ENCODE results near the gene CNNM2. TPM values are rescaled to one million over a fixed set of nuclear protein-coding genes. Genes with fewer than 3 reads are reported as not detected.
"Not testable (repeated sequence)": the region's sequence is repeated elsewhere in the genome, so short reads cannot be mapped to it uniquely, and the experiment has no call there.

Gene CNNM2
- total RNA-seq, 2 experiments from 2014 or later: 4.2 to 4.5 TPM

- Mint-ChIP-seq H3K36me3 (ENCODE audit: low read depth) (no peaks in the 10 kb centered on the region), H3K9me3 (ENCODE audit: low read depth) (no peaks in the 10 kb centered on the region), H3K27ac (no peak overlapping the region), H3K4me1 (no peaks in the 10 kb centered on the region), H3K27me3 (no peaks in the 10 kb centered on the region), H3K4me3 (no peak overlapping the region)
- DNase-seq (no peak), ATAC-seq (no peak)
- CTCF ChIA-PET: no interaction called here
- intact Hi-C loops (cut with DNase I, micrococcal nuclease): no loop called here
- POLR2A ChIA-PET: no interaction called here
Measured at GRCh38 chr10:102948786-102949185, 30.7 kb downstream of the CNNM2 start.

GRCh38 chr10:102949916-102950315, 31.8 kb downstream of the CNNM2 start:
- Mint-ChIP-seq H3K27ac (no peak overlapping the region), H3K36me3 (ENCODE audit: low read depth) (no peaks in the 10 kb centered on the region), H3K9me3 (ENCODE audit: low read depth) (no peaks in the 10 kb centered on the region), H3K27me3 (no peaks in the 10 kb centered on the region), H3K4me3 (no peak overlapping the region), H3K4me1 (no peaks in the 10 kb centered on the region)
- DNase-seq (no peak), ATAC-seq (no peak)
- POLR2A ChIA-PET: interaction anchor here (0.6 kb wide), 1 partner anchor 501 kb away, joined by 3 read pairs; no protein-coding TSS in a partner anchor
- CTCF ChIA-PET: interaction anchor here (1.0 kb wide), 1 partner anchor 24 kb away, joined by 3 read pairs; no protein-coding TSS in a partner anchor
- intact Hi-C loops (cut with DNase I, micrococcal nuclease): no loop called here

DNA sequence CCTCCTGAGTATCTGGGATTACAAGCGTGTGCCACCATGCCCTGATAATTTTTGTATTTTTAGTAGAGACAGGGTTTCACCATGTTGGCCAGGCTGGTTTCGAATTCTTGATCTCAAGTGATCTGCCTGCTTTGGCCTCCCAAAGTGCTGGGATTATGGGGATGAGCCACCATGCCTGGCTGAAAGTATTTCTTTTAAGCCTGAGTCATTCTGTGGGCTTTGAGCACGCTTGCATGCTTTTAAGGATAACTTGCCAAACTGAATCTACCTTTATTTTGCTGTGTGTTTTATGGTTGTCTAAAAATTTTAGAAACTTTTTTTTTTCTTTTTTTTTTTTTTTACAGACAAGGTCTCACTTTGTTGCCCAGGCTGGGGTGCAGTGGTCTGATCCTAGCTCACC, 33.2 kb downstream of the CNNM2 start:
- ChIA-PET POLR2A (no interaction called here), CTCF (interaction anchor here (0.7 kb wide), 1 partner anchor 11 kb away, joined by 5 read pairs; no protein-coding TSS in a partner anchor)
- no peaks in the 10 kb centered on the region for H3K4me1 Mint-ChIP-seq
- no peaks in the 10 kb centered on the region for H3K27me3 Mint-ChIP-seq
- DNase-seq (no peak), ATAC-seq (no peak)
- no peak overlapping the region for H3K27ac Mint-ChIP-seq
- intact Hi-C loops (cut with DNase I, micrococcal nuclease): no loop called here
- H3K4me3 Mint-ChIP-seq: no peak overlapping the region
- no peaks in the 10 kb centered on the region for H3K36me3 Mint-ChIP-seq (ENCODE audit: low read depth)
- no peaks in the 10 kb centered on the region for H3K9me3 Mint-ChIP-seq (ENCODE audit: low read depth)

- ATAC-seq: no peak
- H3K9me3 Mint-ChIP-seq (ENCODE audit: low read depth): no peaks in the 10 kb centered on the region
- POLR2A ChIA-PET: interaction anchor here (1.2 kb wide), 1 partner anchor 27 kb away, joined by 4 read pairs; no protein-coding TSS in a partner anchor
- CTCF ChIA-PET: interaction anchor here (0.7 to 1.8 kb wide), 2 partner anchors 15 to 402 kb away, joined by 3 to 5 read pairs; no protein-coding TSS in a partner anchor
- no peak overlapping the region for H3K4me3 Mint-ChIP-seq
- no peak overlapping the region for H3K27ac Mint-ChIP-seq
- H3K27me3 Mint-ChIP-seq: no peaks in the 10 kb centered on the region
- no peaks in the 10 kb centered on the region for H3K36me3 Mint-ChIP-seq (ENCODE audit: low read depth)
- intact Hi-C loops (cut with DNase I, micrococcal nuclease): no loop called here
- no peak for DNase-seq
- no peaks in the 10 kb centered on the region for H3K4me1 Mint-ChIP-seq
Measured at GRCh38 chr10:102959360-102959759, 41.3 kb downstream of the CNNM2 start.

DNA sequence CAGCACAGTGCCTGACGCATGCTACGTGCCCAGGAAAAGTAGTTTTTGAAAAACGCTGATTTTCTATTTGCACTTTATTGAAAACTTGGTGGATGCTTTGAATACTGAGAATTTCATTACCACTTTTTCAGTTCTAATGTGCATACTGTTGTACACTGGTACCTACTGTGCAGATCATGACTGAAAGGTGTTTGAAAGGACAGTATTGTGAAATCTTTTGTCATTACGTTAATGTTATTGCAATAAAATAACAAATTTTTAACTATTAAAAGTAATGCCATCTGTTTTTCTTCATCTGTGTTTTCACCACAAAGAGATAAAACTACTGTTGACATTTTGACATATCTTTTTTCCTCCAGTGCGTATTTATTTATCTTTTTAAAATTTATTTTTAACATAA, 42.1 kb downstream of the CNNM2 start:
- H3K4me1 Mint-ChIP-seq: no peaks in the 10 kb centered on the region
- no peak overlapping the region for H3K27ac Mint-ChIP-seq
- H3K9me3 Mint-ChIP-seq (ENCODE audit: low read depth): no peaks in the 10 kb centered on the region
- H3K4me3 Mint-ChIP-seq: no peak overlapping the region
- ATAC-seq: no peak
- no peaks in the 10 kb centered on the region for H3K27me3 Mint-ChIP-seq
- intact Hi-C loops (cut with DNase I, micrococcal nuclease): no loop called here
- no peak for DNase-seq
- POLR2A ChIA-PET: interaction anchor here (1.2 kb wide), 1 partner anchor 28 kb away, joined by 4 read pairs; no protein-coding TSS in a partner anchor
- no peaks in the 10 kb centered on the region for H3K36me3 Mint-ChIP-seq (ENCODE audit: low read depth)
- CTCF ChIA-PET: interaction anchor here (0.6 to 1.8 kb wide), 3 partner anchors 15 to 401 kb away, joined by 3 to 5 read pairs (median 5); no protein-coding TSS in a partner anchor

DNA sequence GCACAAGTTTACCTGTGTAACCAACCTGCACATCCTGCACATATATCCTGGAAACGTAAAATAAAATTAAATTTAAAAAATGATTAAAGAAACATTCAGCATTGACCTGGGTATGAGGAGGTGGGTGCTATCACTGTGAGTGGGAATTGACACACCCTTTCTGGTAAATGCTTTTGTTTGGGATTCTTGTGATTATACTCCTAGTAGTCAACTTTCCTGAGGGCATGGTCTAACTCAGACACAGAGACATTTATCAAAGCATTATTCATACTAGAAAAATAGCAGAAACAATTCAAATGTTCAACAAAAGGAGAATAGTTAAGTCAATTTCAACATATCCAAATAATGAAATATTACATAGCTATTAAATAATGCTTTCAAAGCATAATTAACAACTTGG, 44.2 kb downstream of the CNNM2 start:
- H3K27ac Mint-ChIP-seq: no peak overlapping the region
- no peak for ATAC-seq
- ChIA-PET POLR2A (no interaction called here), CTCF (interaction anchor here (0.6 kb wide), 1 partner anchor 11 kb away, joined by 5 read pairs; no protein-coding TSS in a partner anchor)
- no peaks in the 10 kb centered on the region for H3K27me3 Mint-ChIP-seq
- H3K9me3 Mint-ChIP-seq (ENCODE audit: low read depth): no peaks in the 10 kb centered on the region
- DNase-seq: no peak
- no peak overlapping the region for H3K4me3 Mint-ChIP-seq
- no peaks in the 10 kb centered on the region for H3K36me3 Mint-ChIP-seq (ENCODE audit: low read depth)
- H3K4me1 Mint-ChIP-seq: no peaks in the 10 kb centered on the region
- intact Hi-C loops (cut with DNase I, micrococcal nuclease): no loop called here

DNA sequence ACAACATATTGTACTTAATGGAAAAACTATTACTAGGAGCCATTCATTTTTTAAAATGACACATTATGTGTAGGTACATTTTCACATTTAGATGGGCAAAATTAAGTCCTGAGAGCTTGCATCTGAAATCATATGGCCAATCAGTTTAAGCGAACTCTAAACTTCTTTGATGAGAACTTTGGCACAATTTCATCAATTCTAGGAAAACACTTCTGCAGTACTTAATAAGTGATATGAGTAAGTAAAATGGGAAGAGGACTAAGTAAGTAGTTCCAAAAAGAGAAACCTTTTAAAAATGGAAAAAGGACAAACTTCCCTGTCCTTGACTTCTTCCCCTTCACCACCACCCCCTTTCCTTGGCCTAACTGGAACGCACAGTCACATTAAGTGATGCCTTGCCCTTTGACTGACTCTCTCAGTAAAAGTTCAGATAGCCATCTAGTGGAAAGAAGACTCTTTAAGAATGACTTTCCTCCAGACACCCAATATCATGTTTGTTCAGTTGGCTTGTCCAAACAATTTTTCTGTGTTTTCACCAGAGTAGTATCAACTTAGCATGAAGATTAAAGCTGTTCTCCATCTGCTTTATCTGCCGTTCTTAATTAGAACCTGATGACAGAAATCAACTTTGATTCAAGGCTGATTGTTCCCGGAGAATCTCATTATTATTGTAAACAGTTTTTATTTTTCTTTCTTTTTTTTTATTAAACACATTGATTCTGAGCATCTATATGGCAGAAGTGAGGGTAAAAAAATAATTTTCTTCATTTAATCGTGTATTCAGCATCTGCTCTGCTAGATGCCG, 45.1 kb downstream of the CNNM2 start:
- Mint-ChIP-seq H3K36me3 (ENCODE audit: low read depth) (no peaks in the 10 kb centered on the region), H3K27ac (no peak overlapping the region), H3K27me3 (no peaks in the 10 kb centered on the region), H3K4me1 (no peaks in the 10 kb centered on the region), H3K9me3 (ENCODE audit: low read depth) (no peaks in the 10 kb centered on the region), H3K4me3 (no peak overlapping the region)
- intact Hi-C loops (cut with DNase I, micrococcal nuclease): no loop called here
- ATAC-seq (no peak), DNase-seq (no peak)
- POLR2A ChIA-PET: no interaction called here
- CTCF ChIA-PET: interaction anchor here (0.6 kb wide), 1 partner anchor 11 kb away, joined by 5 read pairs; no protein-coding TSS in a partner anchor

- DNase-seq (no peak), ATAC-seq (no peak)
- no peak overlapping the region for H3K4me3 Mint-ChIP-seq
- POLR2A ChIA-PET: no interaction called here
- CTCF ChIA-PET: no interaction called here
- H3K9me3 Mint-ChIP-seq (ENCODE audit: low read depth): no peaks in the 10 kb centered on the region
- no peak overlapping the region for H3K27ac Mint-ChIP-seq
- no peaks in the 10 kb centered on the region for H3K4me1 Mint-ChIP-seq
- no peaks in the 10 kb centered on the region for H3K27me3 Mint-ChIP-seq
- intact Hi-C loops (cut with DNase I, micrococcal nuclease): no loop called here
- no peaks in the 10 kb centered on the region for H3K36me3 Mint-ChIP-seq (ENCODE audit: low read depth)
Measured at GRCh38 chr10:102963756-102964025, 45.6 kb downstream of the CNNM2 start.

GRCh38 chr10:102964064-102964463, 46.0 kb downstream of the CNNM2 start:
- H3K9me3 Mint-ChIP-seq (ENCODE audit: low read depth); H3K27me3 Mint-ChIP-seq; intact Hi-C loops (cut with DNase I, micrococcal nuclease); POLR2A ChIA-PET; ATAC-seq; H3K4me1 Mint-ChIP-seq; H3K36me3 Mint-ChIP-seq (ENCODE audit: low read depth); H3K27ac Mint-ChIP-seq; DNase-seq; CTCF ChIA-PET; H3K4me3 Mint-ChIP-seq: not testable (repeated sequence)

- Mint-ChIP-seq H3K4me3 (no peak overlapping the region), H3K36me3 (ENCODE audit: low read depth) (no peaks in the 10 kb centered on the region), H3K27ac (no peak overlapping the region), H3K4me1 (no peaks in the 10 kb centered on the region), H3K9me3 (ENCODE audit: low read depth) (no peaks in the 10 kb centered on the region), H3K27me3 (no peaks in the 10 kb centered on the region)
- CTCF ChIA-PET: no interaction called here
- intact Hi-C loops (cut with DNase I, micrococcal nuclease): no loop called here
- DNase-seq: no peak
- POLR2A ChIA-PET: no interaction called here
- ATAC-seq: no peak
Measured at GRCh38 chr10:102964713-102965112, 46.6 kb downstream of the CNNM2 start.

DNA sequence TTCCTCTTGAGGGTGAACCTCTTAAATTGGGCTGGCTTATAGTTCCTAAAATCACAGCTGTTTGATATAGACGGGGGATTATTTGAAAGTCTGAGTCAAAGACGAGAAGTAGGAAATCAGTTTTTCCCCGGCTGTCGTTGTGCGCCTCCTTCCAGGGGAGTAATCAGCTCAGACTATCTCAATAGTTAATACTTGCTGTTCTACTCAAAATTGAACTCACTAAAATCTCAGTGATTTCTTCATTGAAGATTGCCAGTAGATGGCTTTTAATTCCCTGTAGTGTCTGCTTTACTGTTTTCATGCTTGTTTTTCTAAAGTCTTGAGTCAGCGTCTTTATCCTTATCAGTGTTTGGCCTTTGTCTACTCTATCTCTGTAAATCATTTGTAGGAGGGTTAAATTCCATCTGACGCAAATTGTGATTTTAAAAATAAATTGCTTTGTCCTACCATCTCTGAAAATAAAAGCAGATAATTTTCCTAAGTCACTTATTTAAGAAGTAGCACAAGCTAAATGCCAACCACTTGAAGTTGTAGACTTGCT, 47.3 kb downstream of the CNNM2 start:
- H3K27me3 Mint-ChIP-seq: no peaks in the 10 kb centered on the region
- ATAC-seq (no peak), DNase-seq (no peak)
- H3K27ac Mint-ChIP-seq: no peak overlapping the region
- H3K4me1 Mint-ChIP-seq: no peaks in the 10 kb centered on the region
- intact Hi-C loops (cut with DNase I, micrococcal nuclease): no loop called here
- CTCF ChIA-PET: interaction anchor here (1.1 kb wide), 1 partner anchor 367 kb away, joined by 3 read pairs; no protein-coding TSS in a partner anchor
- POLR2A ChIA-PET: no interaction called here
- H3K9me3 Mint-ChIP-seq (ENCODE audit: low read depth): no peaks in the 10 kb centered on the region
- H3K4me3 Mint-ChIP-seq: no peak overlapping the region
- H3K36me3 Mint-ChIP-seq (ENCODE audit: low read depth): no peaks in the 10 kb centered on the region

GRCh38 chr10:102967123-102967522, 49.0 kb downstream of the CNNM2 start:
- H3K4me1 Mint-ChIP-seq: no peaks in the 10 kb centered on the region
- no peak overlapping the region for H3K27ac Mint-ChIP-seq
- intact Hi-C loops (cut with DNase I, micrococcal nuclease): no loop called here
- H3K36me3 Mint-ChIP-seq (ENCODE audit: low read depth): no peaks in the 10 kb centered on the region
- H3K27me3 Mint-ChIP-seq: no peaks in the 10 kb centered on the region
- ChIA-PET POLR2A (no interaction called here), CTCF (no interaction called here)
- ATAC-seq: no peak
- H3K9me3 Mint-ChIP-seq (ENCODE audit: low read depth): no peaks in the 10 kb centered on the region
- H3K4me3 Mint-ChIP-seq: no peak overlapping the region
- DNase-seq: no peak

Measured in activated CD4-positive, alpha-beta T cell treated with anti-CD3 and anti-CD28 coated beads for 36 hours (primary cell).